OCI-LY1 (cell line): ENCODE measurements around the gene GMPPA.

Experiments used
- H2AFZ ChIP-seq: fragments of 200-600 bp; sonication (generic), shearing (Covaris generic); 2 replicates; pipeline ENCODE4 v1.6.0; 2014; ENCODE audit warnings: antibody characterized with exemption, mild to moderate bottlenecking, low read length
- H3F3A ChIP-seq: fragments of 200-600 bp; sonication (generic), shearing (Covaris generic); 2 replicates; pipeline ENCODE4 v1.6.0; 2014; ENCODE audit warnings: mild to moderate bottlenecking, antibody characterized with exemption, low read length, moderate library complexity; ENCODE audit not compliant: insufficient read depth
- H3K27ac ChIP-seq: fragments of 200-600 bp; sonication (generic); 2 replicates; pipeline ENCODE4 v1.5.1; 2014; ENCODE audit warnings: low read length, mixed run types, mild to moderate bottlenecking, low read depth; ENCODE audit not compliant: poor library complexity, severe bottlenecking
- H3K27me3 ChIP-seq: fragments of 200-600 bp; sonication (generic); 2 replicates; pipeline ENCODE4 v1.6.0; 2014; ENCODE audit warnings: antibody characterized with exemption, mild to moderate bottlenecking, low read length, moderate library complexity; ENCODE audit not compliant: insufficient read depth
- H3K36me3 ChIP-seq: fragments of 200-600 bp; sonication (generic); 2 replicates; pipeline ENCODE4 v1.6.1; 2014; ENCODE audit warnings: mild to moderate bottlenecking, antibody characterized with exemption, low read length, moderate library complexity, mixed read lengths; ENCODE audit not compliant: insufficient read depth
- H3K4me1 ChIP-seq: fragments of 200-600 bp; sonication (generic); 2 replicates; pipeline ENCODE4 v1.5.1; 2014; ENCODE audit warnings: mild to moderate bottlenecking, low read length, moderate library complexity; ENCODE audit not compliant: insufficient read depth, severe bottlenecking
- H3K4me2 ChIP-seq: fragments of 200-600 bp; sonication (generic), shearing (Covaris generic); 2 replicates; pipeline ENCODE4 v1.6.1; 2014; ENCODE audit warnings: low read length
- H3K4me3 ChIP-seq: fragments of 200-600 bp; sonication (generic); 2 replicates; pipeline ENCODE4 v1.5.1; 2014; ENCODE audit warnings: low read length, low read depth, mild to moderate bottlenecking, mixed read lengths; ENCODE audit not compliant: poor library complexity, severe bottlenecking
- H3K79me2 ChIP-seq: fragments of 200-600 bp; shearing (Covaris generic); 2 replicates; pipeline ENCODE4 v1.6.1; 2016; ENCODE audit warnings: mixed run types, low read length, mixed read lengths; ENCODE audit not compliant: insufficient read depth
- H3K9ac ChIP-seq: fragments of 200-600 bp; sonication (generic), shearing (Covaris generic); 2 replicates; pipeline ENCODE4 v1.6.1; 2014; ENCODE audit warnings: mild to moderate bottlenecking, low read length, mixed read lengths
- H3K9me2 ChIP-seq: fragments of 200-600 bp; sonication (generic), shearing (Covaris generic); 2 replicates; pipeline ENCODE4 v1.6.1; 2014; ENCODE audit warnings: low read depth, mild to moderate bottlenecking, low read length, mixed read lengths
- H3K9me3 ChIP-seq: fragments of 200-600 bp; shearing (Covaris generic); 2 replicates; pipeline ENCODE4 v1.6.1; 2014; ENCODE audit warnings: low read length, mixed read lengths
- H4K20me1 ChIP-seq: fragments of 200-600 bp; sonication (generic), shearing (Covaris generic); 2 replicates; pipeline ENCODE4 v1.6.0; 2016; ENCODE audit warnings: mild to moderate bottlenecking, low read length; ENCODE audit not compliant: insufficient read depth
- CTCF ChIP-seq: fragments of 200-600 bp; sonication (generic), shearing (Covaris generic); IDR thresholded peaks from 2 replicates; pipeline ENCODE4 v1.5.1; 2017; ENCODE audit warnings: mild to moderate bottlenecking, antibody characterized with exemption, low read length, moderate library complexity, mixed read lengths
- EZH2 ChIP-seq: fragments of 200-600 bp; sonication (generic), shearing (Covaris generic); IDR thresholded peaks from 2 replicates; pipeline ENCODE4 v1.8.0; 2017; ENCODE audit warnings: borderline replicate concordance, mixed run types, mild to moderate bottlenecking, antibody characterized with exemption, low read length, moderate library complexity, mixed read lengths

GMPPA gene

GRCh38 chr2:219469186-219469724 is 29.4 kb upstream of the GMPPA start:
- TF ChIP-seq CTCF: no peak
- no peak for TF ChIP-seq EZH2
- no peaks in the 10 kb centered on the region for H3K9me2 ChIP-seq

GRCh38 chr2:219470429-219470828 is 28.3 kb upstream of the GMPPA start:
- Histone ChIP-seq H3K4me3 (no peak overlapping the region), H4K20me1 (no peaks in the 10 kb centered on the region), H3K36me3 (no peaks in the 10 kb centered on the region), H3K9me3 (no peaks in the 10 kb centered on the region), H3K27ac (no peak overlapping the region), H3K9ac (no peak overlapping the region), H3K27me3 (no peaks in the 10 kb centered on the region; the same call in none of the 2 replicates), H3F3A (no peaks in the 10 kb centered on the region), H3K4me1 (no peaks in the 10 kb centered on the region), H3K79me2 (no peaks in the 10 kb centered on the region), H3K4me2 (no peak overlapping the region), H2AFZ (no peak overlapping the region), H3K9me2 (no peaks in the 10 kb centered on the region)
- no peak for TF ChIP-seq EZH2
- no peak for TF ChIP-seq CTCF

More at GRCh38 chr2:219469186-219469724, 29.4 kb upstream of the GMPPA start:
- no peaks in the 10 kb centered on the region for H3K4me1 ChIP-seq
- no peaks in the 10 kb centered on the region for H4K20me1 ChIP-seq
- H3K36me3 ChIP-seq: no peaks in the 10 kb centered on the region
- H2AFZ ChIP-seq: no peak overlapping the region
- H3K9me3 ChIP-seq: no peaks in the 10 kb centered on the region
- H3K9ac ChIP-seq: no peak overlapping the region
- H3K27ac ChIP-seq: no peak overlapping the region
- no peak overlapping the region for H3K4me2 ChIP-seq
- H3F3A ChIP-seq: no peaks in the 10 kb centered on the region
- no peak overlapping the region for H3K4me3 ChIP-seq
- no peaks in the 10 kb centered on the region; the same call in none of the 2 replicates for H3K27me3 ChIP-seq
- no peaks in the 10 kb centered on the region for H3K79me2 ChIP-seq

- H3K27me3 ChIP-seq: no peaks in the 10 kb centered on the region; the same call in none of the 2 replicates
- H3K9me2 ChIP-seq: no peaks in the 10 kb centered on the region
- no peaks in the 10 kb centered on the region for H3K36me3 ChIP-seq
Measured at GRCh38 chr2:219471476-219472371, 27.0 kb upstream of the GMPPA start.

More at GRCh38 chr2:219471476-219472371, 27.0 kb upstream of the GMPPA start:
- Histone ChIP-seq H3K9ac (no peak overlapping the region), H3K9me3 (no peaks in the 10 kb centered on the region), H2AFZ (no peak overlapping the region), H3F3A (no peaks in the 10 kb centered on the region), H3K4me3 (no peak overlapping the region), H4K20me1 (no peaks in the 10 kb centered on the region), H3K79me2 (no peaks in the 10 kb centered on the region), H3K4me2 (no peak overlapping the region), H3K4me1 (no peaks in the 10 kb centered on the region), H3K27ac (no peak overlapping the region)
- TF ChIP-seq CTCF: no peak
- TF ChIP-seq EZH2: no peak
